C4-2B (cell line): ENCODE measurements around the gene PADI3.

Experiments
- CTCF ChIP-seq: fragments of 450-650 bp; conservative IDR thresholded peaks from 2 replicates; pipeline ENCODE4 v1.5.1; 2017; ENCODE audit warnings: mild to moderate bottlenecking
- ZFX ChIP-seq: fragments of 450-650 bp; IDR thresholded peaks from 2 replicates; pipeline ENCODE4 v1.6.1; 2017

GRCh38 chr1:17274186-17275170 is 25.6 kb downstream of the PADI3 start:
- TF ChIP-seq CTCF (peak; percentile 74), ZFX (no peak)
